CD4-positive, alpha-beta T cell treated with Interleukin-17A for 4 hours (primary cell): Measurements from ENCODE around the gene SLC26A11.
"Not testable (repeated sequence)": the region's sequence is repeated elsewhere in the genome, so short reads cannot be mapped to it uniquely, and the experiment has no call there.

Source experiments
- DNase-seq: peaks from one replicate; pipeline ENCODE4 v3.0.0-alpha.2; 2020; ENCODE audit warnings: mixed read lengths

Gene SLC26A11

DNA sequence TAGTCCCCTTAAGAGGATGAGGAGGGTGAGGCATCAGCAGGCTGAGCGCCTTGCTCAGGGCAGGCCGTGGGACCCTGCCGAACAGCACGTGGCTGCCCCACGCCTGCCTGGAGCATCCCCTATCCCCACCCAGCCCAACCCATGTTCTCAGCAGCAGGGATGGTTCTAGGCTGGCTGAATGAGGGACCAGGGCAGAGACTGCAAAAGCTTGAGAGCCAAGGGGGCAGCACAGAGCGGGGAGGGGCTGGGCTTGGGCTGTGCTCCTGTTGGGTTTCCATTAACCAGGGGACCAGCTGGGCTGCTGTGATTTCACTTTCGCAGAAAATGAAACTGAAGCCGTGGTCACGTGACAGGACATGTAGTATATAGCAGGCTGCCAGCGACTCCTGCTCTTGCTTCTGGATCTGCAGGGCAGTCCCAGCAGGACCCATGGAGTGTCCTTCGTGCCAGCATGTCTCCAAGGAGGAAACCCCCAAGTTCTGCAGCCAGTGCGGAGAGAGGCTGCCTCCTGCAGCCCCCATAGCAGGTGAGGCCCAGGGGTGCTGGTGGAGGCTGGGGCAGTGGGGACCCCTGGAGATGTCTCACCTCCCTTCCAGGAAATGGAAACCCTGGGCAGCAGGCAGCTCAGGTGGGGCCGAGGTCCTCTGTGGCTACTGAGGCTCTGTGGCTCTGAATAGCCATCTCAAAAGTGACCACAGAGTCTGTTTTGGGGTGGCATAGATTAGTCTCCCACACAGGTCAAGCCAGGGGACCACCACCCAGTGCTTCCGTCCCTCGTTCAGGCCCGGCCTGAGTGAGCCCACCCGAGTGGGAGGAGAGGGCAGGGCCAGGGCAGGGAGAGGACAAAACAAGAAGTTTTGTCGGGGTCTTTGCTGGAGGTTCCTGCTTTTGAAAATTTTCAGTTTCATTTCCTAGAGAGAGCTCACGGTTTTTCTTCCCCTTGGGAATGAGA lies 43.3 kb downstream of the SLC26A11 start:
- peak; percentile 83 for DNase-seq

DNA sequence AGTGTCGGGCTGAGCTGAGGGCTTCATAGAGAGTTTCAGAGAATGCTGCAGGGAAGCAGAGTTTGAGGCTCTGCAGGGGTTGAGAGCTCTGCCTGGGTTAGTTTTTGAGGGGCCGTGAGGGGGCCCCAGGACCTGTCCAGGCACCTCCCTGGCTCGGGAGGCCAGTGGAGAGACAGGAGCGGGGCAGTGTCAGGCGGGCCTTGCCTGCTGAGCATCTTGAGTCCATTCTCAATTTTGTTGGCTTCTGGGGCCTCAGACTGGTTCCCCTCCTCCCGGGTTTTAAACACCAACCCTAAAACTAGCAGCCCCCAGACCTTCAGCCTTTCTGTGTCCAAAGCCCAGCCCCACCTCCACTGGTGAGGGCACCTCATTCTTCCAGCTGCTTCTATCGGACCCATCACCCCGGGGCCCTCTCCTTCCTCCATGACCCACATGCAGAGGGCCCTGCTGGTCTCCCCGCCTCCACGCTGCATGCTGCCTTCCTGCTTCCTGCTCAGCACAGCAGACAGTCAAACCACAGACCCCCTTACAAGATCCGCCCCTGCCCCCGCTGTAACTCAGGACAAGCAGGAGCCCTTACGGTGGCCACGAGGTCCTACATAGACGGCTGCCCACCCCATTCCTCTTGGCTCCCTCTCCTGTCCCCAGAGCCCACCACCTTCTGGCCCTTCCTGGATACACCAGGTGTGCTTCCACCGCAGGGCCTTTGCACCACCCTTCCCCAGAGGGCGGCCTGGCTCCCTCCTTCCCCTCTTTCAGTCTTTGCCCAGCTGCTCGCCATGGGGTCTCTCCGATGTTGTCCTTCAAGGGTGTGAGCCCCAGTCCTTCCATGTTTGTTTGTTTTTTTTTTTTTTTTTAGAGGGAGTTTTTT lies 44.2 kb downstream of the SLC26A11 start:
- peak; percentile 79 for DNase-seq

DNA sequence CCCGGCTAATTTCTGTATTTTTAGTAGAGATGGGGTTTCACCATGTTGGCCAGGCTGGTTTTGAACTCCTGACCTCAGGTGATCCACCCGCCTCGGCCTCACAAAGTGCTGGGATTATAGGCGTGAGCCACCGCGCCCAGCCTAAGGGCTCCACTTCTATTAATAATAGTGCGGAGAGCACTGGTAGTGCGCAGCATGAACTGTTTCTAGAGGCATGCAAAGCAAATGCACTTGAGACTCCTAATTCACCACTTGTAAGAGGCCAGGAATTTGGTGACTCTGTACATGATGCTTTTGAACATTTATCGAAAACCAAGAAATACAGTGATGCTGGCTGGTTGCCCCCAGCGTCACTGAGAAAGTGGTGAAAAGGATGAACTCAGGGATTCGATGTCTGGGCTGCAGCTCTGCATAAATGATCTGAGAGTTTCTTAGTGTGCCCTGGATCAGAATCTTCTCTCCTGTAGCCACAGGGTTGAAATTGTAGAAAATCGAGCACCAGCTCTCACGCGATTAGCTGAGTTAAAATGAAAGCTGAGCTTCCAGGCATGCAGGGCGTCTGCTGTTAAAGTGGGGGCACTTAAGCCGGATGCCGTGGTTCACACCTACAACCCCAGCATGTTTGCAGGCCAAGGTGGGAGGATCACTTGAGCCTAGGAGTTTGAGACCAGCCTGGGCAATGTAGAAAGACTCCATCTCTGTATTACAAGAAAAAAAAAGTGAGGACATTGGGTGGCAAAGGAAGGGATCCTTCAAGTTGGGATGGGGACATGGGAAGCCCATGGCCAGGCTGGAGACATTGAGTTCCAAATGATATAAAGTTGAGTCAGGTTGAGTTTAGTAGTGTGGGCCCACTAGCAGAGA lies 45.2 kb downstream of the SLC26A11 start:
- peak; percentile 74 for DNase-seq

DNA sequence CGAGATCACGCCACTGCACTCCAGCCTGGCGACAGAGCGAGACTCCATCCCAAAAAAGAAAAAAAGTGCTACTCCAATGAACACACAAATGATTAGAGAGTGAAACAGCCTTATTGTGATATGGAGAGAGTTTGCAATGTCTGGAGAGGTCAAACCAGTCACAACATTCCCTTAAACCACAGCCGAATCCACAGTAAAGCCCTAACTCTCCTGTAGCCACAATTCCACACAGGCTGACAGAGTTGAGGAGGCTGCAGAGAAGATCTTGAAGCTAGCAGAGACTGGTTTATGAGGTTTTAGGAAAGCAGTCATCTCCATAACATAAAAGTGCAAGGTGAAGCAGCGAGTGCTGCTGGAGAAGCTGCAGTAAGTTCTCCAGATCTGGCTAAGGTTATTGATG lies 47.2 kb downstream of the SLC26A11 start:
- DNase-seq: no peak

DNA sequence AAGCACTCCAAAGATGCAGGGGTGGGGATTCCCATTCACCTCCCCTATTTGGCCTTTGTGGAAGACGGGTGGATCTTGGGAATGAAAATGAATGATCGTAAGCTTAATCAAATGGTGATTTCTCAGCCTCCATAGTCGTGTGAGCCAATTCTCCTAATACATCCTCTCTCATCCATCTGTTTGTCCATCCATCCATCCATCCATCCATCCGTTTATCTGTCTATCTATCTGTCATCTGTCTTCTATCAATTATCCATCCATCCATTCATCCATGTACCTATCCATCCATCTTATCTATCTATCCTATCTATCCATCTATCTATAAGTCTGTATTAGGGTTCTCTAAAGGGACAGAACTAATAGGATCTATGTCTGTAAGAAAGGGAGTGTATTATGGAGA lies 48.2 kb downstream of the SLC26A11 start:
- DNase-seq: no peak

DNA sequence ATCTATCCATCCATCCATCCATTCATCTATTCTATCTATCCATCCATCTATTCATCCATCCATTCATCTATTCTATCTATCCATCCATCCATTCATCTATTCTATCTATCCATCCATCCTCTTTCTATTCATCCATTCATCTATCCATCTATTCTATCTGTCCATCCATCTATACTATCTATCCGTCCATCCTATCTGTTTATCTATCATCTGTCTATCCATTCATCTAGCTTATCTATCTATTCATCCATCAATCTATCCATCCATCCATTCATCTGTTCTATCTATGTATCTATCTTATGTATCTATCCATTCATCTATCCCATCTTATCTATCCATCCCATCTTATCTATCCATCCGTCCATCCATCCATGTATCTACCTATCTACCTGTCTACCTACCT lies 49.2 kb downstream of the SLC26A11 start:
- no peak for DNase-seq

DNA sequence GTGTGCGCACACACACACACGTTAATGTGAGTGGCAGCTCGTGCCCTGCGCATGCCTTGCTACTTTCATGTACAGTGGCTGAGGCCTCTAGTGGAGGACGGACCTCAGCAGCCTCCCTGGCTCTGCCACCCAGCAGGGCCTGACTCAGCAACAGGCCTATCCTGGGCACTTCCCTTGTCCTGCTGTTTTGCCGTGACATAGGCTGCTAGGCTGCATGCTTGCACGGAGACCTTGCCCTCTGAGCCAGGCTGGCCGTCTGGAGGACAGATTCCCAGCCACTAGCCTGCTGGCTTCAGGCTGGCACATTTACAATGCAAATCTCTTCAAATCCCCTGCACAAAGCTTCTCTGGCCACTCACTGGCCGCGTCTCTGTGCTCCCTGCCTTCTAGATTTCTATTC lies 49.9 kb downstream of the SLC26A11 start:
- DNase-seq: no peak

DNA sequence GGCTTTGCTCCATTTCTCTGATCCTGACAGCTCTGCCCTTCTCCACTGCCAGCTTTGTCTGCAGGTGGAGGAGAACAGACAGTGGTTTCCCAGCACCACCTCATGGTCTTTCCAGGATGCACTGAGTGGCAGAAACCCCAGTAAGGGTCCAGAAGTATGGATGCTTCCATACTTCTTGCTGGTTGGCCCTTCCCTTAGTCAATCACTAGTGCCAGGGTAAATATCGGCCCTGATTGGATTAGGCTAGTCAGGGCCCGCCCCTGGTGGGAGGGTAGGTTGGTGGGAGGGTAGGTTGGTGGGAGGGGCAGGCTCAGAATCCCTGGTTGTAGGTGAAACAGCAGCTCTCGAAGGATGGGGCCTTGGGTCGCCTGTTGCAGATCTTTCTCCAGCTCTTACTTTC lies 50.6 kb downstream of the SLC26A11 start:
- peak; percentile 50 for DNase-seq

DNA sequence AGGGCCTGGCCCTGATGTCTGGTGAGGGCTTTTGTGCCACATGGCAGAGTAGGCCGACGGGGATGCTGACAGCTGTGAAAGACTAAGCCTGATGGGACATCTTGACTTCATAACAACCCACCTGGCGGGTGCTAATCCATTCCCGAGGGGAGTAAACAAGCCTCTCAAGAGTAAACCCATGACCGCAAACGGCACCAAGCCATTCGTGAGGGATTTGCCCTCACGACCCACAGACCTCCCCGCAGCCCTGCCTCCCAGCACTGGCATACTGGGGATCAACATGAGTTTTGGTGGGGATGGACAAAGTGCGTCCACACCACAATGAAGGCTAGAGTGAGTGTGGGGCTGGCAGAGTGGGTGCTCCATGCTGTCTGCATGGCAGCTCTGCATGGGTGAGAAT lies 52.1 kb downstream of the SLC26A11 start:
- DNase-seq: no peak

DNA sequence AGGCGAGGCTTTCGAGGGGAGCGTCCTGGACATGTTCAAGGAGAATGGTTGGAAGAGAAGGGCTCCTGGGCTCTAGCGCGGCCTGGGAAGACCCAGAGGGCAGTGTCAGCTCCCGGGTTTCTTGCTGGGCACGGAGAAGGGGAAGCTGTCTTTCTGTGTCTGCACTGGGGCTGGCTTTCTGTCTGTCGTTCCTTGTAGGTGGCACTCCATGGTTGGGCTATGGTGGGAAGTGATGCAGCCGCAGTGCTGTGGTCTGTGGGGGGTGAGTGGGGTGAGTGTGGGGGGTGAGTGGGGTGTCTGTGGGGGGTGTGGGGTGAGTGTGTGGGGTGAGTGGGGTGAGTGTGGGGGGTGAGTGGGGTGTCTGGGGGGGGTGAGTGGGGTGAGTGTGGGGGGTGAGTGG lies 54.1 kb downstream of the SLC26A11 start:
- DNase-seq: no peak

DNA sequence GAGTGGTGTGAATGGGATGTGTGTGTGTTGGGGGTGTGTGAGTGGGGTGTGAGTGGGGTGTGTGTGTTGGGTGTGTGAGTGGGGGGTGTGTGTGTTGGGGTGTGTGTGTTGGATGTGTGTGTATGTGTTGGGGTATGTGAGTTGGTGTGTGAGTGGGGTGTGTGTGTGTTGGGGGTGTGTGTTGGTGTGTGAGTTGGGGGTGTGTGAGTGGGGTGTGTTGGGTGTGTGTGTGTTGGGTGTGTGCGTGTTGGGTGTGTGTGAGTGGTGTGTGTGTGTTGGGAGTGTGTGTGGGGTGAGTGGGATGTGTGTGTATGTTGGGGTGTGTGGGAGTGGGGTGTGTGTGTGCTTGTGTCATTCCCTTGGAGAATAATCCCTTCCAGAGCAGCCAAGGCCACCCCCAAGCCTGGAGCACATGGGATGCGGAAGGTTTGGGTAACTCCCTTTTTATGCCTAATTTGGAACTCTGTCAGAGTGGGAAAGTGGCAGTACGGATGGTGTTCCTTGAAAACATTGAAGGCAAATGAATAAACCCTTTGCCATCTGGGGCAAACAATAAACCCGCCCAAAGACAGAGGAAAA lies 54.7 kb downstream of the SLC26A11 start:
- DNase-seq: no peak

DNA sequence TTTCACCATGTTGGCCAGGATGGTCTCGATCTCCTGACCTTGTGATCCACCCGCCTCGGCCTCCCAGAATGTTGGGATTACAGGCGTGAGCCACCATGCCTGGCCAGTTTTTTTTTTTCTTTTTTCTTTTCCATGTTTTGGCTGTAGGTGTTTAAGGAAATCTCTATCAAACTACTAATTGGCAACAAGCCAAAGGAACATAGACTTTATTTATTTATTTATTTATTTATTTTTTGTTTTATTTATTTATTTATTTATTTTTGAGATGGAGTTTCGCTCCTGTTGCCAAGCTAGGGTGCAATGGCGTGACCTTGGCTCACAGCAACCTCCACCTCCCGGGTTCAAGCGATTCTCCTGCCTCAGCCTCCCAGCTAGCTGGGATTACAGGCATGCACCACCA lies 55.6 kb downstream of the SLC26A11 start:
- DNase-seq: not testable (repeated sequence)

DNA sequence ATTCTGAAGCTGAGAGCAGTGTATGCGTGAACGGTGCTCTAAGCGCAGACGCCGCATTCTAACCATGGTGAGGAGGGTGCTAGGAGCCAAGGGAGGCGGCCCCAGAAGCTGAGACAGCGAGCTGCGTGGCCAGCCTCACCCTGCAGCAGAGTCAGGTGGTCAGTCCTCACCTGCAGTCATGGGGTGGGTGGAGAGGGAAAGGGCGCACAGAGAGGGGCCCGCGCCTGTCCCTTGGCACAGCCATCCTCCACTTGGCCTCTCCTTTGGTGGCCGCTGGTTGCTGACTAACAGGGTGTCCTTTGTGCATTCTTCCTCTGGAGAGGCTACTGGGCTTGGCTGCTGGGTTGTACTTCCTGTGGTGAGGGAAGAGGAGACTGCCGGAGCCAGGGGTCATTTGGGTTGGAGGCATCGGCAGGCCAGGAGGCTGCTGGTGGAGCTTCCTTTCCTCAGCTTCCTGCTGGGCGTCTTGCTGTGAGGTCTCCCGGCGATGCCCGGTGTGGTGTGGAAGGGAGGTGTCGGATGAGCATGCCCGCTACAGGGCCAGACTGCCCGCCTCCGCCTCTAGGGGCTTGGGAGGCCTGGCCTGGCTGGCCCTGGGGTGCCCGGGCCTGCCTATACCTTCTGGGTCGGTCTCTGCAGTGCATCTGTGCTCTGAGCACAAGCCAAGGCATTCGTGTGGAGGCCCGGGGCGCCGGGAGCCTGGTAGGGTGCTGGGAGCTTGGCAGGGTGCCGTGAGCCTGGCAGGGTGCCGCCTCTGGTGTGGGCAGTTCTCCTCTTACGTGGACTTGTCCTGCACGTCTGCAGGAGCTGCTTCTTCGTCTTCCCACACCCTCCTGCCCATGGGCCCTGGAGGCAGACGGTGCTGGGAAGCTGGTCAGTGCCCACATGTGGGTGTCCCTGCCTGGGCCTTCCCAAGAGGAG lies 57.8 kb downstream of the SLC26A11 start:
- DNase-seq: no peak

DNA sequence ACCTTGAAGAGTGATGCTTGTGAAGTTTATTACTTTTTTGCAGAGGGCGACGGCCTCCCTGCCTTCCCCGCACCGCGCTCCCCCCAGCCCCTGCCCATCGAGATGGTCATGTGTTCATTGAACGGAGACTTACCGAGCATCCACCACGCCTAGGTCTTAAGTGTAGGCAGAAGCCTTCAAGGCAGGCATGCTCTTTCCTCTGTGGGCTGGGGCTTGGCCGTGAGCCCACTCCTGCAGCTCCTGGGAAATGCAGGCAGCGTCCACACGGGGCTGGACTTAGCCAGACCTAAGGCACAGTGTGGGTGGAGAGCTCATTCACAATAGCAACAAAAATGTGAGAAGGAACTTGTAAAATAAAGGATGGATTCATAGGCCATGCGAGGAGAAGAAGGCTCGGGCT lies 59.7 kb downstream of the SLC26A11 start:
- no peak for DNase-seq

DNA sequence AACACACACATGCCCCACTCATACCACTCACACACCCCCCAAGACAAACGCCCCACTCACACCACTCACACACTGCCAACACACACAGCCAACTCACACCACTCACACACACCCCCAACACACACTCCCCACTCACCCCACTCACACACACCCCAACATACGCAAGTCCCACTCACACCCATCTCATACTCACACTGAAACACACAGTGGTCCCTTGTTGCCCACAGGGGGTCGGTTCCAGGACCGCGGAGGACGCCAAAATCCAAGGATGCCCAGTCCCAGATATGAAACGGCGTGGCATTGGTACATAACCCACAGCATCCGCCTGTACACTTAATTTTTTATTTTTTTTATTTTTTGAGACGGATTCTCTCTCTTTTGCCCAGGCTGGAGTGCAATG lies 61.3 kb downstream of the SLC26A11 start:
- DNase-seq: no peak

DNA sequence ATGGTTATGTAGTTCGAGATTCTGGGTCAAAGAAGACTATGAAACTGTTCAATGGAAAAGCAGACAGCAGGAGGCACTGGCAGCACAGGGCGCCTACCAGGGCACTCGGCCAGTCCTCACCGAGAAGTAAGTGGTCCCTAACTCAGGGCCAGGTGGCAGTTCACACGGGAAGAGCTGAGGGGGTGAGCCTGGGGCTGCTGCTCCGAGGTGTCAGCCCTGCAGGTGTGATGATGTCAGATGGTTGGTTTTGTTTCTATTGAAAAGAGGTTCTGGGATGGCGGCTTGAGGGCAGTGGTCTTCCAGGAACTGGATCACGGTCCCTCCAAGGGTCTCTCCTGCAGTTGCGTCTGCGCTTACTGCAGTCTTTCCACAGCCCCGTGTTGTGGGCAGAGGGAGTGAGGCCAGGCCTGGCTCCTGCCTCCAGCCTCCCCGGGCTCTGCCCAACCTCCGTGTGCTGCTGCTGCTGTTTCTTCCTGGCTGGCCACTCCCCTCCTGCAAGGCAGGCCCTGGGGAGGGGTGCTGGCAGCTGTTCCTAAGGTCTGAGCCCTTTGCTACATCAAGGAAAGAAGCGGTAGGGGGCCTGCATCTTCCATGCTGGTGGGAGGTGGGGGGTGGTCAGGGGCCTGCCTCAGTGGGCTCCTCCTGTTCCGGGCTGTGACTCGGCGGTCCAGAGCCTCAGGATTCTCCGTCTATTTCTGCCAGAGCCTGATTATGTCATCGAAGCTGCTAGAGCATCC lies 63.1 kb downstream of the SLC26A11 start:
- DNase-seq: no peak

DNA sequence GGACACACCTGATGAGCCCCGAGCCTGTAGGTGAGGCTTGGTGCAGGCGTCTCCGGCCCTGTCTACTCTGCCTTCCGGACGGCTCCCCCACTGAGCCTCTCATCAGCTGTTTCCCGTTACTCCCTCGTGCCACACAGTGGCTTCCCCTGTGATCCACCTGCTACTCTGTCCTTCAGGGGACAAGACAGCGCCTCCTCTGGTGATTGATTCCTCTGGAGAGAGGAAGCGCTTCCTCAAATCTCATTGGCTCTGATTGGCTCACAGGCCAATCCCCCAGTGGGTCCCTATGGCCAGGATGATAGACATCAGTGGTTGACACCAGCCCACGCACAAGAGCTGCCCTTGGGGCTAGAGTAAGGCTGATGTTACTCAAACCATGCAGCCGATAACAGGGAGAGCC lies 64.4 kb downstream of the SLC26A11 start:
- DNase-seq: no peak

DNA sequence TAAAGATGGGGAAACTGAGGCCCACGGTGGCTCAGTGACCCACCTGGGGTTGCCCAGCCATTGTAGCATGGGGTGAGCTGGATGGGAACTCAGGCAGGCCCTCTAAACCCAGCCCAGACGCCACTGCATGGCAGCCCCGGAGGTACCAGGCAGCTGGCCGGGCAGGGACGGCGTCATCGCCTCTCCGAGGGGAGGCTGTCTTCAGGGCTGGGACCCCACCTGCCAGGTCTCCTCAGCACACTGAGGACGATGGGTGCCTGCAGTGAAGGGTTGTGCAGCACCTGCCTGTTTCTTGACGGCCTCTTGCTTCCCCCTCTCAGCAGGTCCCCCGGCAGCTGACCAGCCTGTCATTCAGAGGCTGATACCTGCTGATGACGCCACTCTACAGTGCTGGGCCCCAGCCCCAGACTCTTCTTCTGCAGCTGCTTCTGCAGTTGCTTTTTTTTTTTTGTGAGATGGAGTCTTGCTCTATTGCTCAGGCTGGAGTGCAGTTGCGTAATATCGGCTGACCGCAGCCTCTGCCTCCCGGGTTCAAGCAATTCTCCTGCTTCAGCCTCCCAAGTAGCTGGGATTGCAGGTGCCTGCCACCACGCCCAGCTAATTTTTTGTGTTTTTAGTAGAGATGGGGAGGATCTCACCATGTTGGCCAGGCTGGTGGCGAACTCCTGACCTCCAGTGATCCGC lies 65.2 kb downstream of the SLC26A11 start:
- DNase-seq: no peak

DNA sequence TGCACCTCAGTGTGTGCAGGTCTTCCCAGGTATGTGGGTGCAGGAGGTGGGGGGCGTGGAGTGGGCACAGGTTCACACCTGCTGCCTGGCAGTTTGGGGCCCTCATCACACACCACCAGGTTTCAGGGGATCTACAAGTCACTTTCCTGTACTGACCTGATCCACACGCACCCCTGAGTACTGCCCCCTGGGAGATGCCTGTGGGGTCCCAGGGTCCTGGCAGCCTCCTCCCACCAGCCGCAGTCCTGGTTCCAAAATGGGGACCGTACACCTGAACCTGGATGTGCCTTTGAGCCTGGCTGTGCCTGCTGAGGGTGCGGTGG lies 66.4 kb downstream of the SLC26A11 start:
- DNase-seq: no peak

DNA sequence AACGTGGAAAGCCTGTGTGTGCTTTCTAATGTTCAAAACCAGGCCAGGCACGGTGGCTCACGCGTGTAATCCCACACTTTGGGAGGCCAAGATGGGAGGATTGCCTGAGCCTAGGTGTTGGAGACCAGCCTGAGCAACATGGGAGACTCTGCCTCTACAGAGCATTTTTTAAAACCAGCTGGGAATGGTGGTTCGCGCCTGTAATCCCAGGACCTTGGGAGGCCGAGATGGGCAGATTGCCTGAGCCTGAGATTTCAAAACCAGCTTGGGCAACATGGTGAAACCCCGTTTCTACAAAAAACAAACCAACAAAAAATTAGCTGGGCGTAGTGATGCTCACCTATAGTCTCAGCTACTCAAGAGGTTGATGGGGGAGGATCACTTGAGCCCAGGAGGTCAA lies 66.8 kb downstream of the SLC26A11 start:
- no peak for DNase-seq
